GM23248 (cell line): Measurements from ENCODE around the gene CFAP54. TPM values are rescaled to one million over a fixed set of nuclear protein-coding genes. Genes with fewer than 3 reads are reported as not detected.
A peak's percentile ranks its signal among the peaks of the same experiment; 100 is the strongest.

Source experiments
- DNase-seq: peaks from one replicate; pipeline ENCODE4 v3.0.0-alpha.2; 2015
- H2AFZ ChIP-seq: fragments of 200-600 bp; sonication (generic); 2 replicates; pipeline ENCODE4 v1.6.1; 2016; ENCODE audit warnings: antibody characterized with exemption
- H3F3A ChIP-seq: fragments of 200-600 bp; sonication (generic); 2 replicates; pipeline ENCODE4 v1.6.1; 2016; ENCODE audit warnings: mild to moderate bottlenecking, antibody characterized with exemption, mixed run types; ENCODE audit not compliant: insufficient read depth
- H3K27ac ChIP-seq: fragments of 200-600 bp; sonication (generic); 2 replicates; pipeline ENCODE4 v1.5.1; 2016; ENCODE audit warnings: mild to moderate bottlenecking
- H3K27me3 ChIP-seq: fragments of 200-600 bp; sonication (generic); replicated peaks from 2 replicates; pipeline ENCODE4 v1.6.1; 2016; ENCODE audit warnings: mild to moderate bottlenecking; ENCODE audit not compliant: insufficient read depth
- H3K36me3 ChIP-seq: fragments of 200-600 bp; sonication (generic); 2 replicates; pipeline ENCODE4 v1.6.1; 2016; ENCODE audit warnings: low read depth, mild to moderate bottlenecking
- H3K4me1 ChIP-seq: fragments of 200-600 bp; sonication (generic); 2 replicates; pipeline ENCODE4 v1.6.1; 2016; ENCODE audit warnings: mild to moderate bottlenecking; ENCODE audit not compliant: insufficient read depth
- H3K4me2 ChIP-seq: fragments of 200-600 bp; sonication (generic); one replicate; pipeline ENCODE4 v1.6.1; 2016; ENCODE audit warnings: mild to moderate bottlenecking; ENCODE audit not compliant: unreplicated experiment
- H3K4me3 ChIP-seq: fragments of 200-600 bp; sonication (generic); 2 replicates; pipeline ENCODE4 v1.5.1; 2016; ENCODE audit warnings: mild to moderate bottlenecking
- H3K79me2 ChIP-seq: fragments of 200-600 bp; sonication (generic); 2 replicates; pipeline ENCODE4 v1.6.1; 2016; ENCODE audit warnings: mild to moderate bottlenecking; ENCODE audit not compliant: insufficient read depth
- H3K9ac ChIP-seq: fragments of 200-600 bp; sonication (generic); 2 replicates; pipeline ENCODE4 v1.6.1; 2016; ENCODE audit warnings: mild to moderate bottlenecking
- H3K9me2 ChIP-seq: fragments of 200-600 bp; sonication (generic); 2 replicates; pipeline ENCODE4 v1.6.1; 2016; ENCODE audit warnings: mixed run types, mild to moderate bottlenecking, moderate library complexity; ENCODE audit not compliant: insufficient read depth
- H3K9me3 ChIP-seq: fragments of 200-600 bp; sonication (generic); one replicate; pipeline ENCODE4 v1.6.1; 2017; ENCODE audit warnings: low read depth
- H4K20me1 ChIP-seq: fragments of 200-600 bp; sonication (generic); 2 replicates; pipeline ENCODE4 v1.6.0; 2016; ENCODE audit not compliant: insufficient read depth
- EZH2 ChIP-seq: fragments of 200-600 bp; sonication (generic); IDR thresholded peaks from 2 replicates; pipeline ENCODE4 v1.6.1; 2018; ENCODE audit warnings: antibody characterized with exemption, mild to moderate bottlenecking; ENCODE audit not compliant: insufficient read depth, poor library complexity, severe bottlenecking
- EZH2phosphoT487 ChIP-seq: fragments of 200-600 bp; sonication (generic); IDR thresholded peaks from 2 replicates; pipeline ENCODE4 v1.6.1; 2018; ENCODE audit warnings: antibody characterized with exemption, moderate library complexity, mild to moderate bottlenecking, low read depth; ENCODE audit not compliant: insufficient read depth
- WGBS, 2 experiments: methylation state at CpG; one replicate each; pipeline ENCODE4 v1.1.6; 2015 to 2017; ENCODE audit warnings: low lambda C conversion rate in 2 of 2, low coverage in 1 of 2; ENCODE audit errors: missing lambda C conversion rate in 2 of 2; 5-methylcytosine and 5-hydroxymethylcytosine counted together
- in situ Hi-C: fragments of 300-500 bp; cut with MboI; formaldehyde crosslinking; loops from 2 replicates; pipeline ENCODE4 v1.15.0; 2020
- polyA plus RNA-seq: library from polyadenylated mRNA; unstranded; fragments of >200 nt; fragmentation: Nextera tagmentation; extraction: Ambion mirVana; gene quantifications from 2 replicates; pipeline ENCODE4 v1.2.1, GENCODE V29; 2016
- total RNA-seq: library from RNA; depleted of rRNA; stranded (reverse); fragments of >200 nt; shearing (Covaris generic); gene quantifications from 2 replicates; pipeline ENCODE4 v1.2.3, GENCODE V29; 2014

The CFAP54 gene
- total and polyA plus RNA-seq, 2 experiments from 2014 or later, result 0.32 to 1.2 TPM

DNA sequence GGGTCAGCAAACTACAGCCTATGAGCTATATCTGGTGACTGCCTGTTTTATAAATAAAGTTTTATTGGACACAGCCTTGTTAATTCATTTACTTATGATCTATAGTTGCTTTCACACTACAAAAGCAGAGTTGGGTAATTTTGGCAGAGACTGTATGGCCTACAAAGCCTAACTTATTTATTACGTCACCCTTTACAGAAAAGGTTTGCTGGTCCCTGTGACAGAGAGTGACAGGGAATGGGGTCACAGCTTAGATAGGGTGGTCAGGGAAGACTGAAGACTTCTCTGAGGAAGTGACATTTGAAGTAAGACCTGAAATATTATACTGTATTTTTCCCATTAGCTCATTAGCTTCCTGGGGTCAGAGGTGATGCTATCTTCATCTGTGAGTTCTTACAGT is 342.0 kb downstream of the CFAP54 start:
- H3K27ac ChIP-seq, result no peak overlapping the region
- no peaks in the 10 kb centered on the region for H3K9me2 ChIP-seq
- in situ Hi-C loops, result no loop called here
- H2AFZ ChIP-seq, result no peak overlapping the region
- H3K79me2 ChIP-seq, result no peaks in the 10 kb centered on the region
- WGBS, 2 experiments, result 71 to 81% methylated on average over 1 of the region's 1 CpG
- H3K9me3 ChIP-seq, result no peaks in the 10 kb centered on the region
- no peak for TF ChIP-seq EZH2phosphoT487
- H3K27me3 ChIP-seq, result no peaks in the 10 kb centered on the region
- no peak overlapping the region for H3K4me3 ChIP-seq
- no peak overlapping the region for H3K4me2 ChIP-seq
- no peaks in the 10 kb centered on the region for H3K36me3 ChIP-seq
- no peaks in the 10 kb centered on the region for H3K4me1 ChIP-seq
- H3K9ac ChIP-seq, result no peak overlapping the region
- H3F3A ChIP-seq, result no peaks in the 10 kb centered on the region
- DNase-seq, result no peak
- no peaks in the 10 kb centered on the region for H4K20me1 ChIP-seq

DNA sequence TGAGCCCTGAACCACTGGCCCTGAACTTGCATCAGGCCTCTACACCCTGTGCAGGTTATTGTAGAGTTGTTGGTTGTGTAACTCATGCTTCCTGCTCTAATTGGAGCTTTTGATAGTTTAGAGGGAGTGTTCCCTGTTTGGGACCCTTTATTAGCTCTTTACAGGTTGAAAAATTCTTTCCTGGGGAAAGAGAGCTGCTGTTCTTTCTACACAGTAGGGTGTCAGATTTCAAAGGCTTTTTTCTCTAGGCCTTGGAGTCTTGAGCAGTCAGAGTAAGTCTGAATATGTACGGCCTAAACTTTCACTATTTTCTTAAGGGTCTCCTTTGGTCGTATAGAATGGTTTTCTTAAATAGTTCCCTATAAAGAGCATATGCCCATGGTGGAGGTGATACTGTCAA is 356.9 kb downstream of the CFAP54 start:
- no peak overlapping the region for H3K4me3 ChIP-seq
- no peak overlapping the region for H3K9ac ChIP-seq
- no peaks in the 10 kb centered on the region for H3K27me3 ChIP-seq
- no peaks in the 10 kb centered on the region for H3K9me2 ChIP-seq
- H2AFZ ChIP-seq, result no peak overlapping the region
- H3K36me3 ChIP-seq, result no peaks in the 10 kb centered on the region
- no peaks in the 10 kb centered on the region for H3K79me2 ChIP-seq
- H3K27ac ChIP-seq, result no peak overlapping the region
- TF ChIP-seq EZH2 (no peak), EZH2phosphoT487 (no peak)
- WGBS, 2 experiments, result 26% methylated on average over 2 of the region's 2 CpGs
- H3K4me1 ChIP-seq, result no peaks in the 10 kb centered on the region
- H3K9me3 ChIP-seq, result no peaks in the 10 kb centered on the region
- no peaks in the 10 kb centered on the region for H4K20me1 ChIP-seq
- no peaks in the 10 kb centered on the region for H3F3A ChIP-seq
- H3K4me2 ChIP-seq, result no peak overlapping the region
- DNase-seq, result no peak
- in situ Hi-C loops, result no loop called here

GRCh38 chr12:96850676-96851075 is 361.3 kb downstream of the CFAP54 start:
- H3K9ac ChIP-seq, result no peak overlapping the region
- no peak overlapping the region for H3K4me2 ChIP-seq
- no peak for DNase-seq
- no peak for TF ChIP-seq EZH2phosphoT487
- no peak for TF ChIP-seq EZH2
- H3K9me3 ChIP-seq, result no peaks in the 10 kb centered on the region
- no peak overlapping the region for H3K27ac ChIP-seq
- H3K4me3 ChIP-seq, result no peak overlapping the region
- in situ Hi-C loops, result no loop called here
- H3K27me3 ChIP-seq, result no peaks in the 10 kb centered on the region
- WGBS, 2 experiments, result 39 to 62% methylated on average over 3 of the region's 3 CpGs
- no peaks in the 10 kb centered on the region for H4K20me1 ChIP-seq
- no peaks in the 10 kb centered on the region for H3K9me2 ChIP-seq
- no peaks in the 10 kb centered on the region for H3K79me2 ChIP-seq
- H3K36me3 ChIP-seq, result no peaks in the 10 kb centered on the region
- no peak overlapping the region for H2AFZ ChIP-seq
- H3K4me1 ChIP-seq, result no peaks in the 10 kb centered on the region
- H3F3A ChIP-seq, result no peaks in the 10 kb centered on the region

GRCh38 chr12:96858162-96858561 is 368.8 kb downstream of the CFAP54 start:
- no peak overlapping the region for H3K27ac ChIP-seq
- no peak overlapping the region for H3K9ac ChIP-seq
- H3K4me2 ChIP-seq, result no peak overlapping the region
- no peak overlapping the region for H2AFZ ChIP-seq
- H4K20me1 ChIP-seq, result no peaks in the 10 kb centered on the region
- H3K36me3 ChIP-seq, result no peaks in the 10 kb centered on the region
- no peaks in the 10 kb centered on the region for H3K9me2 ChIP-seq
- peaks cover 9% of the 10 kb centered on the region; the same call in 1 of the 2 replicates for H3F3A ChIP-seq
- no peak for TF ChIP-seq EZH2
- TF ChIP-seq EZH2phosphoT487, result no peak
- peaks cover 10% of the 10 kb centered on the region for H3K4me1 ChIP-seq
- H3K9me3 ChIP-seq, result no peaks in the 10 kb centered on the region
- no peaks in the 10 kb centered on the region for H3K79me2 ChIP-seq
- H3K27me3 ChIP-seq, result no peaks in the 10 kb centered on the region
- WGBS, 2 experiments, result 13 to 19% methylated on average over 1 of the region's 1 CpG
- no peak for DNase-seq
- no peak overlapping the region for H3K4me3 ChIP-seq
- in situ Hi-C loops, result no loop called here

DNA sequence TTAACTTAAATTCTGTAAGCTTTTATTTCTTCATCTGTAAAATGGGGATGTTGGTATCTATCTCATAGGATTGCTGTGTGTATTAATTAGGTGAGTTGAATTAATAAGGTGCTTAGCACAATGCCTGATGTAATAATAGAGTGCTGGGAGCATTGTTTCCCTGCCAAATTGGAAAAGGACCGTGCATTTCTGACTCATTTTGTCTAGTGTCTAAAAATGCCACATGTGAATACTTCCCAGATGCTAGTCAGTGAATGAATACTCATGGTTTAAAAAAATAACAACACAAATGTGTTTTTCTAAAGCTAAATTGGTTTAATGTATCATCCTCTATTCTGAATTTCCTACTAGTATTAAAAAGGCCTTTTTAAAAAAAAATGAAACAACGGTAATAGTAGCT is 372.3 kb downstream of the CFAP54 start:
- H3K27ac ChIP-seq, result peak overlapping the region; percentile 19; the same call in 1 of the 2 replicates
- H2AFZ ChIP-seq, result no peak overlapping the region
- TF ChIP-seq EZH2phosphoT487 (no peak), EZH2 (no peak)
- H3K9ac ChIP-seq, result no peak overlapping the region
- in situ Hi-C loops, result no loop called here
- no peaks in the 10 kb centered on the region for H3K36me3 ChIP-seq
- no peaks in the 10 kb centered on the region for H4K20me1 ChIP-seq
- no peaks in the 10 kb centered on the region for H3K9me3 ChIP-seq
- H3K79me2 ChIP-seq, result no peaks in the 10 kb centered on the region
- peaks cover 10% of the 10 kb centered on the region for H3K4me1 ChIP-seq
- 0 to 4% methylated on average over 2 of the region's 2 CpGs for WGBS, 2 experiments
- H3K4me3 ChIP-seq, result peak overlapping the region; percentile 1; the same call in 1 of the 2 replicates
- DNase-seq, result peak; percentile 82
- no peaks in the 10 kb centered on the region for H3K27me3 ChIP-seq
- no peaks in the 10 kb centered on the region for H3K9me2 ChIP-seq
- H3F3A ChIP-seq, result peaks cover 9% of the 10 kb centered on the region; the same call in 1 of the 2 replicates
- no peak overlapping the region for H3K4me2 ChIP-seq
